HG03103 (cell line): ENCODE measurements around the gene SMPD2.
A peak's percentile ranks its signal among the peaks of the same experiment; 100 is the strongest.

Source experiments
- ATAC-seq: cut with Tn5 transposase; IDR thresholded peaks from one replicate; pipeline ENCODE4 v1.9.1; 2021; ENCODE audit warnings: low read depth; ENCODE audit not compliant: unreplicated experiment

Gene SMPD2

DNA sequence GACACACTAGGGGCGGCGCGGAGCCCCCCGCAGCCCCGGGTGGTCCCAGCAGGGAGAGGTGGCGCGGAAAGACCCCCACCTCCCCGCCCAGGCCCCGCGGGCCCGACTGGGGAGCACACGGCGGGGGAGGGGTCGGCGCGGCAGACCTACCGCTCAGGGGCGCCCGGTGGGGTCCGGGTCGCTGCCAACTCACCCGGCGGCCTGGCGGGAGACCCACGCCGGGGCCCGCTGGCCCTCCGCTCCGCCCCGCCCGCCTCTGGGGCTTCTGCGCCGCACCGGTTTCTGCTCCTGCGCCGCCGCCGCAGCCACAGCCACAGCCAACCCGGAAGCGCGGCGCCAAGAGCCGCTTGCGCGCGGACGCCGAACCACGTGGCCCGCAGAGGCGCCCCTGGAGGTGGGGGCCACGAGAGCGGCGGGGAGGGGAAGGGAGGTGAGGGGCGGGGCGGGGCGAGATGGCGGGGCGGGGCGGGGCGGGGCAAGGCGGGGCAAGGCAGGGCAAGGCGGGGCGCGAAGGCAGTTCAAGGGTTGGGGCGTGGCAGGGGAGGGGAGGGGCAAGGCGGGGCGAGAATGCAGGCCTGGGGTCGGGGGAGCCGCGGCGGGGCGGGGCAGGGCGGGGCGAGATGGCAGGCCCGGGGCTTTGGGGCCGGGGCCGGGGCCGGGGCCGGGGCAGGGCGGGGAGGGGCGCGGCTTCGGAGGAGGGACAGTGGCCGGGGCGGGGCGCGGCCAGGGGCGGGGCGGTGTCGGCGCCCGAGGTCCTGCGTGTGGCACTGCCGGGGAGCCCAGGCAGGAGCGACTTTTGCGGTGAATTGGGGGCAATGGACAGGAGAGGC, 42.6 kb downstream of the SMPD2 start, which contains the start of gene ZBTB24:
Gene ZBTB24 (minus strand): TSS at position 315 of the 830 bp plus-strand sequence. CDS start 1,193 bp downstream, outside the sequence.
- ATAC-seq, result peak; percentile 90

DNA sequence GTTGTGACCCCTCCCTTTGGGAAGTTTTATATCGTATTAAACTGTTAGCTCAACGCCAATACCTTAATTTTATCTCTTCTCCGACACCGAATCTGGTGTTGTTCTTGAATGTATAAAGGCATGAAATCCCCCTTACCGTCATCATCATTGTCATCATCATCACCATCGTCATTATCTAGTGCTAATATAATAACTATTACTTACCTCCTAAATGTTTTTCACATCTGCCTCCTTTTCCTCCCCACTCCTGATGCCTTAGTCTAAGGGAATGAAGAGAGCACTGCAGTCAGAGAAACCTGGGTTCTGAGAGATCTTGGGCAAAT, 43.2 kb downstream of the SMPD2 start:
- ATAC-seq, result no peak

DNA sequence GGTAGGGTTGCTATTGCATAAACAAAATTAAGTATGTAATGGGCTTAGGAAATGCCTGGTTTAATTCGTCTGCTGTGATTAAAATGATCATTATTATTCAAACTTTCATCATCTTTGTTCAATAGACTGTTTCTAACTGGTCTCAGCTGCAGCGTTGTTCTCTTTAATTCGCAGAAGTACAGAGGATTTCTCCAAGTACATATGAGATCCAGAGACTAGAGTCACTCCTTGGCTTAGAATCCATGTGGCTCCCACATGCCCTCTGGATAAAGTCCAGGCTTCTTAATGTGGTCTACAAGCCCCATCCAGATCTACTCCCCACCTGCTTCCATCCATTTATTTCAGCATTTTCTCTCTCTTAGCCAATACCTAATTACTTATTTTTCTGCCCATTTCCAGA, 43.6 kb downstream of the SMPD2 start:
- ATAC-seq, result no peak

DNA sequence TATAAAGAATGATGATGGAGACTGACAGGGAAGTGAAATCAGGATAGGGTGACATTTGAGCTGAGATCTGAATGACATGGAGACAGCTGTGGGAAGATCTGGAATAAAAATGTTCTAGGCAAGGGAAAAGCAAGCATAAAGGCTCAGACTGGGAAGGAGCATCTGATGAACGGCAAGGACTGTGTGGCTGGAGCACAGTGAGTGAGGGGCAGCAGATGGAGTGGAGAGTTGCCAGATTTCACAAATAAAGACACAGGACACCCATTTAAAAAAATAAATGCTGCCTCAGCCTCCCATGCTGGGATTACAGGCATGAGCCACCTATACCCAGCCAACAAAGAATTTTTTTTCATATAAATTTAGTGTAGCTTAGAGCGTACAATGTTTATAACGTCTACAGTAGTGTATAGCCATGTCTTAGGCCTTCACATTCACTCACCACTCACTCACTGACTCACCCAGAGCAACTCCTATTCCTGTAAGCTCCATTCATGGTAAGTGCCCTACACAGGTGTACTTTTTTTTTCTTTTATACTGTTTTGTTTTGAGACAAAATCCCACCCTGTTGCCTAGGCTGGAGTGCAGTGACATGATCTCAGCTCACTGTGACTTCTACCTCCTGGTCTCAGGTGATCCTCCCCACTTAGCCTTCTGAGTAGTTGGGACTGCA, 44.9 kb downstream of the SMPD2 start:
- no peak for ATAC-seq

DNA sequence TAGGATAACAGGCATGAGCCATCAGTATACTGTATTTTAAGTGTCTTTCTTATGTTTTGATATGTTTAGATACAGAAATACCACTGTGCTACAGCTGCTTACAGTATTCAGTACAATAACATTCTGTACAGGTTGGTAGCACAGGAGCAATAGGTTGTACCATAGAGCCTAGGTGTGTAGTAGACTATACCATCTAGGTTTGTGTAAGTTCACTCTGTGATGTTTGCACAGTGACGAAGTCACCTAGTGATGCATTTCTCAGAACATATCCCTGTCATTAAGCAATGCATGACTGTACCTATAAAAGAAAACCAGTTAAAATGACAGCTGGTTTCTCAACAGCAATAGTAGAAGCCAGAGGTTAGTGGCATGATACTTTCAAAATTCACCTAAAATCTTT, 45.5 kb downstream of the SMPD2 start:
- ATAC-seq, result no peak

DNA sequence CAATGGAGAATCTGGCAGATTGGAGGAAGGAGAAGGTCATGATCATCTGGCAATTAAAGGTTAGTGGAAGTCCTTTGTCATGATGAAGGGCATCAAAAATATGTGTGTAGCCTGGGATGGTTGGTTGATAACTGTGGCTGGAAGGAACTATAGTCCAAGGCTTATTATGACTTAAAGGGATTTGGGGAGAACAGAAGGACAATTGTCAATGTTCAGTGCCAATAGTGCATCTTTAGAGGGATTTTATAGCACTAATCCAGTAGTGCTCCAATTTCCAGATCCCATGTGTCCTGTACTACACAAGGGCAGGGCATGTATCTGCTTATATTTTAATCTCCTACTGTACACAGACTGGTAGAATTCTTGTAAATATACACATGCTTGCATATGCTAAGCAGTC, 47.5 kb downstream of the SMPD2 start:
- ATAC-seq, result no peak

DNA sequence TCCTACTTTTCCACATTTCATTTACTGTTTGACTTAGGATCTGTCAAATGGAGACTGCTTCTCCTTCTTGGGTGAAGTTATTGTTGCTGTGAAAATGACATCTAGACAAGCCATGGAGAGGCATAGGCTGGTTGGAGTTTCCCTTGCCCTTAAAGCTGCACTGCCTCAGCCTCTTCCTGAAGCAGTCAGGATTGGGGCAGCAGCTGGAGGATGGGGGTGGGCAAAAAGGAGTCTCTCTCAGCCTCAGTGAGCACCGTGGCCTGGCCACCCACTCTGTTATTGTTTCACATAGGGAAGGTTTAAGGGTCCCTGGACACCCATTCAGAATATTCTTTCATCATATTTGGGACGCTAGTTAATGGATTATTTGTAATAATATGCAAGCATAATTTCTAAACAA, 50.2 kb downstream of the SMPD2 start:
- no peak for ATAC-seq

DNA sequence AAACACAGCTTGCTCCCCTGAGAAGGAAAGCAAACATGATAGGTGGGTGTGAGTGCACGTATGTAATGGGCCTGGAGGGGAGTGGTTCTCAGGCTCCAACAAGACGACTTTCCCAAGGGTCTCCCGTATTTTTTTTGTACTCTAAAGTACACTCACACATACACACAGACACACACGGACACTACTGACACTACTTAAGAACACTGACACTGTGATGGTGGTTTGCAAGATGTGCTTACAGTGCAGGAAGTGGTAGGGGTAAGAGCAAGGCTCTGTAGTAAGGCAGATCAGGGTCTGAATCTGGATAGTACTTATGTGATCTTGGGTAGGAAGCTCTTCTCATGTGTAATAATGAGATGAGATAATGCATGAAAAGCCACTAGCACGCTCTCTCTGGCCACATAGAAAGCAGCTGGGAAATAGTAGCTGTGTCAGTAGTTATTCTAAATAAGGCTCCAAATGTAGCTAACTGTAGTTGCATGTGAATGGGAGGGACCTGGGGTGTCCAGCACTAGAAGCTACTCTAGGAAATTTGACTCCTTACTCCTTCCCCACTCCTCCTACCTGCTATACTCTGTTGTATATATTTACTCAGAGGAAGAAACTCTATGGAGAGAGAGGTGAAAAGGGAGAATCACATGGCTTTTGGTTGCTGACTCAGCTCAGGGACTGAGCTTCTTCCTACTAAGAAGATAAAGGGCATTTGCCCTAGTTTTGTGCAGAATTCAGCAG, 50.8 kb downstream of the SMPD2 start:
- ATAC-seq, result no peak
